Measurements from ENCODE around the gene CSNK1G2.

- TF ChIP-seq, protein P1, sequence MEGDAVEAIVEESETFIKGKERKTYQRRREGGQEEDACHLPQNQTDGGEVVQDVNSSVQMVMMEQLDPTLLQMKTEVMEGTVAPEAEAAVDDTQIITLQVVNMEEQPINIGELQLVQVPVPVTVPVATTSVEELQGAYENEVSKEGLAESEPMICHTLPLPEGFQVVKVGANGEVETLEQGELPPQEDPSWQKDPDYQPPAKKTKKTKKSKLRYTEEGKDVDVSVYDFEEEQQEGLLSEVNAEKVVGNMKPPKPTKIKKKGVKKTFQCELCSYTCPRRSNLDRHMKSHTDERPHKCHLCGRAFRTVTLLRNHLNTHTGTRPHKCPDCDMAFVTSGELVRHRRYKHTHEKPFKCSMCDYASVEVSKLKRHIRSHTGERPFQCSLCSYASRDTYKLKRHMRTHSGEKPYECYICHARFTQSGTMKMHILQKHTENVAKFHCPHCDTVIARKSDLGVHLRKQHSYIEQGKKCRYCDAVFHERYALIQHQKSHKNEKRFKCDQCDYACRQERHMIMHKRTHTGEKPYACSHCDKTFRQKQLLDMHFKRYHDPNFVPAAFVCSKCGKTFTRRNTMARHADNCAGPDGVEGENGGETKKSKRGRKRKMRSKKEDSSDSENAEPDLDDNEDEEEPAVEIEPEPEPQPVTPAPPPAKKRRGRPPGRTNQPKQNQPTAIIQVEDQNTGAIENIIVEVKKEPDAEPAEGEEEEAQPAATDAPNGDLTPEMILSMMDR (conservative IDR thresholded peaks at IDR 0.05; ENCODE audit: low read depth in 2 of 2), result no peak
- TF ChIP-seq POLR2AphosphoS5 (IDR thresholded peaks at IDR 0.05; ENCODE audit: low read depth) (no peak), EZH2 (IDR thresholded peaks at IDR 0.05; ENCODE audit: low read depth, unreplicated experiment) (no peak), ZNF114 (CRISPR knock-in tag; IDR thresholded peaks at IDR 0.05) (no peak)
Measured at GRCh38 chr19:2027361-2027760, 86.4 kb downstream of the CSNK1G2 start.

All from GM23338 (cell line).